GM21526 (cell line): ENCODE results near the gene EHD4.

ENCODE experiments used
- ATAC-seq: cut with Tn5 transposase; IDR thresholded peaks from one replicate; pipeline ENCODE4 v1.9.1; 2021; ENCODE audit warnings: moderate library complexity; ENCODE audit not compliant: unreplicated experiment, low FRiP score

Gene EHD4

GRCh38 chr15:41923401-41923997 lies 48.9 kb downstream of the EHD4 start:
- no peak for ATAC-seq

GRCh38 chr15:41922353-41922752 lies 50.0 kb downstream of the EHD4 start:
- ATAC-seq: no peak

GRCh38 chr15:41921639-41922038 lies 50.7 kb downstream of the EHD4 start:
- no peak for ATAC-seq

- no peak for ATAC-seq
Observed at GRCh38 chr15:41921167-41921566, 51.2 kb downstream of the EHD4 start.

- no peak for ATAC-seq
Observed at GRCh38 chr15:41919954-41920538, 52.3 kb downstream of the EHD4 start.

- no peak for ATAC-seq
Observed at GRCh38 chr15:41919201-41919820, 53.0 kb downstream of the EHD4 start.

GRCh38 chr15:41918506-41919126 lies 53.7 kb downstream of the EHD4 start:
- no peak for ATAC-seq

GRCh38 chr15:41917767-41918430 lies 54.5 kb downstream of the EHD4 start:
- ATAC-seq: no peak

GRCh38 chr15:41915255-41915994 lies 56.9 kb downstream of the EHD4 start:
- no peak for ATAC-seq

GRCh38 chr15:41914411-41914810 lies 57.9 kb downstream of the EHD4 start:
- no peak for ATAC-seq

GRCh38 chr15:41913256-41913655 lies 59.1 kb downstream of the EHD4 start:
- ATAC-seq: no peak

- ATAC-seq: no peak
Observed at GRCh38 chr15:41911691-41912345, 60.5 kb downstream of the EHD4 start.

- ATAC-seq: no peak
Observed at GRCh38 chr15:41908736-41909461, 63.5 kb downstream of the EHD4 start.

- no peak for ATAC-seq
Observed at GRCh38 chr15:41907141-41907540, 65.2 kb downstream of the EHD4 start.

- ATAC-seq: no peak
Observed at GRCh38 chr15:41906608-41907007, 65.7 kb downstream of the EHD4 start.

GRCh38 chr15:41905036-41905793 lies 67.1 kb downstream of the EHD4 start:
- no peak for ATAC-seq

GRCh38 chr15:41904541-41905005 lies 67.8 kb downstream of the EHD4 start:
- no peak for ATAC-seq

- no peak for ATAC-seq
Observed at GRCh38 chr15:41903782-41904181, 68.6 kb downstream of the EHD4 start.

- ATAC-seq: no peak
Observed at GRCh38 chr15:41901431-41901830, 70.9 kb downstream of the EHD4 start.
